ENCODE results near the gene NUTM1. TPM values are rescaled to one million over a fixed set of nuclear protein-coding genes. Genes with fewer than 3 reads are reported as not detected.

The NUTM1 gene
- total and polyA plus RNA-seq, 2 of the 13 experiments (the other 11 are each of a cell fraction or from before 2014, with no cell fraction given): not detected

DNA sequence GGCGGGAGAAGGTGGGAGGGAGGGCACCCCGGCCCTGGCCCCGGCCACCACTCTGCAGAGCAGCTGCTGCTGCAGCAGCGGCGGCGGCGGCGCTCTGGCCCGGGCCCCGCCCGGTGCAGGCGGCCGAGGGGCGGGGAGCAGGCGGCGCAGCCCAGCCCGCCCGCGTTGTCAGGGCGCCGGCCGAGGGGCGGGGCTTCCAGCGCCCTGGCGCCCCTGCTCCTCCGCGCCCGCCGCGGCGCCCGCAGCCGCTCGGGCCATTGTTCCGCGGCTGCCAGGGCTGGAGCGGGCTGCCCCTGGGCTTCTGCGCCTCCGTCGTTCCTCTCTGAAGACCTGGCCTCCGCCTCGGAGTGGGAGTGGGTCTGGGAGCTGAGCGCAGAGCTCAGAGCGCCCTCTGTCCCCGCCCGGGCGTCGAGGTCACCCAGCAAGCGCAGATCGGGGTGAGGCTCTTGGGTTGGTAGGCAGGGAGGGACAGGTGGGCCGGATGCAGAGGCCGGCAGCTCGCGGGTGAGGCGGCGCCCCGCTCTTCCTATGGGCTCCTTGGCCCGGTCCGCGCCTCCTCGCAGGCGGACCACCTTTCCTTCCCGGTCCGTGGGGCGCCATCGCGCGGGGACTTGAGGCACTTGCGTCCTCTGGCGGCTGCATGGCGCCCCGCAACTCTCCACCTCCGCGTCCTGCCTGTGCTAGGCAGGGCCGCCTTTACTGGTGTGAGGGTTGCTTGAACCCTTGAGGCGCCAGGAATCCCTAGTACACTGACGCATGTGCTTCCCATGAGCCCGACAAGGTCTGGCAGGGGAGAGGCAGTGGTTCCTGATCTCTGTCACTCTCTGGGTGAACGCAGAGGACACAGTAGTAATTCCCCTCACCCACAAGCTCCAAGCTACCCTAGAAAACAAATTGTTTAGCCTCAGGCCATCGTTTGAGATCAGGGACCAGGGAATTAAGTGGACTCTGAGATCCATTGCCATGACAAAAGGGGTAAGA is 24.3 kb downstream of the NUTM1 start, which contains the start of gene LPCAT4 (continued):
- TF ChIP-seq, protein P1, sequence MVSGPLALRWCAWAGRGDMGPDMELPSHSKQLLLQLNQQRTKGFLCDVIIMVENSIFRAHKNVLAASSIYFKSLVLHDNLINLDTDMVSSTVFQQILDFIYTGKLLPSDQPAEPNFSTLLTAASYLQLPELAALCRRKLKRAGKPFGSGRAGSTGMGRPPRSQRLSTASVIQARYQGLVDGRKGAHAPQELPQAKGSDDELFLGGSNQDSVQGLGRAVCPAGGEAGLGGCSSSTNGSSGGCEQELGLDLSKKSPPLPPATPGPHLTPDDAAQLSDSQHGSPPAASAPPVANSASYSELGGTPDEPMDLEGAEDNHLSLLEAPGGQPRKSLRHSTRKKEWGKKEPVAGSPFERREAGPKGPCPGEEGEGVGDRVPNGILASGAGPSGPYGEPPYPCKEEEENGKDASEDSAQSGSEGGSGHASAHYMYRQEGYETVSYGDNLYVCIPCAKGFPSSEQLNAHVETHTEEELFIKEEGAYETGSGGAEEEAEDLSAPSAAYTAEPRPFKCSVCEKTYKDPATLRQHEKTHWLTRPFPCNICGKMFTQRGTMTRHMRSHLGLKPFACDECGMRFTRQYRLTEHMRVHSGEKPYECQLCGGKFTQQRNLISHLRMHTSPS (CRISPR knock-in tag; IDR thresholded peaks at IDR 0.05; ENCODE audit: low read depth): no peak
- TF ChIP-seq ZIK1 (CRISPR knock-in tag; IDR thresholded peaks at IDR 0.05; ENCODE audit: borderline replicate concordance, low read depth): no peak
- no peak for TF ChIP-seq ZNF496 (CRISPR knock-in tag; IDR thresholded peaks at IDR 0.05; ENCODE audit: insufficient replicate concordance)
- TF ChIP-seq ZHX1 (CRISPR knock-in tag; IDR thresholded peaks at IDR 0.05; ENCODE audit: low read depth): peak; percentile 50; the same call in 1 of the 2 replicates
- TF ChIP-seq, protein P2, sequence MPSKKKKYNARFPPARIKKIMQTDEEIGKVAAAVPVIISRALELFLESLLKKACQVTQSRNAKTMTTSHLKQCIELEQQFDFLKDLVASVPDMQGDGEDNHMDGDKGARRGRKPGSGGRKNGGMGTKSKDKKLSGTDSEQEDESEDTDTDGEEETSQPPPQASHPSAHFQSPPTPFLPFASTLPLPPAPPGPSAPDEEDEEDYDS (CRISPR knock-in tag; IDR thresholded peaks at IDR 0.05): no peak
- 0 out of 2 replicates have a peak, but pooled peaks have one; percentile 43 for TF ChIP-seq ZSCAN5A (CRISPR knock-in tag; IDR thresholded peaks at IDR 0.05; ENCODE audit: borderline replicate concordance)
- no peak for TF ChIP-seq MAFK (conservative IDR thresholded peaks at IDR 0.05 in 1 of 2, IDR thresholded peaks at IDR 0.05 in 1 of 2; ENCODE audit: low read length in 2 of 2)
- 0 out of 2 replicates have a peak, but pooled peaks have one; percentile 41 for TF ChIP-seq CC2D1A (CRISPR knock-in tag; IDR thresholded peaks at IDR 0.05)
- TF ChIP-seq ZFP36 (IDR thresholded peaks at IDR 0.05; ENCODE audit: borderline replicate concordance, low read depth, low read length, partially characterized antibody): no peak
- 0 out of 2 replicates have a peak, but pooled peaks have one; percentile 27 for TF ChIP-seq ETV6 (CRISPR knock-in tag; conservative IDR thresholded peaks at IDR 0.05)
- TF ChIP-seq MATR3 (CRISPR knock-in tag; IDR thresholded peaks at IDR 0.05): no peak
- peak; percentile 57; the same call in 1 of the 2 replicates for TF ChIP-seq TFE3 (CRISPR knock-in tag; IDR thresholded peaks at IDR 0.05)
- peak; percentile 74 for TF ChIP-seq STAG1 (CRISPR knock-in tag; IDR thresholded peaks at IDR 0.05)
- 0 out of 2 replicates have a peak, but pooled peaks have one; percentile 20 for TF ChIP-seq KMT2B (CRISPR knock-in tag; IDR thresholded peaks at IDR 0.05)
- no peak for TF ChIP-seq ZNF792 (CRISPR knock-in tag; IDR thresholded peaks at IDR 0.05)
- TF ChIP-seq ZNF101 (CRISPR knock-in tag; IDR thresholded peaks at IDR 0.05; ENCODE audit: borderline replicate concordance, low read depth): no peak
- TF ChIP-seq ZBTB33 (CRISPR knock-in tag; IDR thresholded peaks at IDR 0.05): peak; percentile 39; the same call in 1 of the 2 replicates
